Pulmonary artery endothelial cell (primary cell): ENCODE measurements around the gene COL18A1. TPM values are rescaled to one million over a fixed set of nuclear protein-coding genes. Genes with fewer than 3 reads are reported as not detected.
"Not testable (repeated sequence)": the region's sequence is repeated elsewhere in the genome, so short reads cannot be mapped to it uniquely, and the experiment has no call there.

Experiments
- DNase-seq: peaks from one replicate; pipeline ENCODE4 v3.0.0-alpha.2; 2011; ENCODE audit warnings: low read depth, low spot score
- total RNA-seq: library from RNA; depleted of rRNA; stranded (reverse); fragments of >200 nt; gene quantifications from 2 replicates; pipeline ENCODE4 v1.2.3, GENCODE V29; 2014

COL18A1 gene
- total RNA-seq, 1 donor from 2014 or later: 164 TPM

DNA sequence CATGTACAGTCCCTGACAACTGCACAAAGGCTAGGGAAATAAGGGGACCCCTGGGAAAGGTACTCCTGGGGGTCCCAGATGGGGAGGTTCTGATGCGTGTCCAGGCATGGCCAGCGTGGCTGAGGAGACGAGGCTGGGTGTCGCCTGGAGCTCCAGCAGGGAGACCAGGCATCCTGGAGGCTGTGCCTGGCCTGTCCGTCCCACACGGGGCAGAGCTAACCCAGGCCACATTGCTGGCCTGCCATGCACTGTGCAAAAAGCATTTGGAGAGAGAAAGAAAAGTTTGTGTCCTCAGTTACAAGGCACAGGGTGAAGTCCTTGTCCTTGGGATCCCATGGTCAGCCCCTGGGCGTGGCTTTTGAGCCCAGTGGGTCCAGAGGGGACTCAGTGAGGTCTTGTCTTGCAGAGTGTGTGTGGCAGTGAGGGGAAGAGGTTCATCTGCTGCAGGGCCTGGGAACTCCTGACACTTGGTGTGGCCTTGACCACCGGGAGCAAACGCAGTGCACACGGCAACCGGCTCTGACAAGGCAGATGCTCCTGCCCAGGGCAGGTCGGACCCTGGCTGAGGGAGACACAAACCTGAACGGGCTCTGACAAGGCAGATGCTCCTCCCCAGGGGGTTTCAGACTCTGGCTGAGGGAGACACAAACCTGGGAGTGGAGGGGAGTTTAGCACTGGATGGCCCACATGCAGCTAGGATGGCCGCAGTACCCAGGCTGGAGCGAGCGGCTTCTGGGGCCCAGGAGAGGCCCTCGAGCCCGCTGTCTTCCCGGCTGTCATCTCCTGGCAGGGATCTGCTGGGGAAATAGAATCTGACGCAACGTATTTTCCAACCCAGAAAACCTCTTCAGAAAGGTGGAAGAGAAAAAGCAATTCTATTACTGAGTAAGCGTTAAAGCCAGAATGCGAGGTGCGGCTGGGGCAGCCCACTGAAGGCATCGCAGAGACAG is 37.3 kb upstream of the COL18A1 start:
- no peak for DNase-seq

- not testable (repeated sequence) for DNase-seq
Observed at GRCh38 chr21:45369018-45369417, 35.9 kb upstream of the COL18A1 start.

DNA sequence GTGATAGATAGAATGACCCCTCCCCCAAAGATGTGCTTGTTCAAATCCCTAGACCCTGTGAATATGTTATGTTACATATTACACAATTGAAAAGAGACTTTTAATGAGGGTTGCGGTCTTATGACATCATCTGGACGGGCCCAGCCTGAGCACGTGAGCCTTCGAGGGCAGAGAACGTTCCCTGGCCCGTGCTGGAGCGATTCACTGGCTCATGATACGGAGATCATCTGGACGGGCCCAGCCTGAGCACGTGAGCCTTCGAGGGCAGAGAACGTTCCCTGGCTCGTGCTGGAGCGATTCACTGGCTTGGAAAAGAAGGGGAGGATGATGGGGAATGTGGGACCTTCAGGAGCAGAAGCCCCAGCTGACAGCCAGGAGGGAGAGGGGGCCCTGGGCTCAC is 34.4 kb upstream of the COL18A1 start:
- no peak for DNase-seq

- DNase-seq: no peak
Observed at GRCh38 chr21:45371081-45371480, 33.9 kb upstream of the COL18A1 start.

GRCh38 chr21:45371655-45372054 is 33.3 kb upstream of the COL18A1 start:
- no peak for DNase-seq

- DNase-seq: no peak
Observed at GRCh38 chr21:45372732-45373355, 32.1 kb upstream of the COL18A1 start.

GRCh38 chr21:45373991-45374816 is 30.8 kb upstream of the COL18A1 start:
- no peak for DNase-seq

GRCh38 chr21:45374826-45375455 is 30.0 kb upstream of the COL18A1 start:
- no peak for DNase-seq

- DNase-seq: no peak
Observed at GRCh38 chr21:45376459-45377324, 28.3 kb upstream of the COL18A1 start.

GRCh38 chr21:45377325-45377709 is 27.6 kb upstream of the COL18A1 start:
- DNase-seq: no peak

- no peak for DNase-seq
Observed at GRCh38 chr21:45377866-45378257, 27.1 kb upstream of the COL18A1 start.

GRCh38 chr21:45378258-45378966 is 26.6 kb upstream of the COL18A1 start:
- no peak for DNase-seq

GRCh38 chr21:45379171-45379900 is 25.6 kb upstream of the COL18A1 start:
- no peak for DNase-seq

DNA sequence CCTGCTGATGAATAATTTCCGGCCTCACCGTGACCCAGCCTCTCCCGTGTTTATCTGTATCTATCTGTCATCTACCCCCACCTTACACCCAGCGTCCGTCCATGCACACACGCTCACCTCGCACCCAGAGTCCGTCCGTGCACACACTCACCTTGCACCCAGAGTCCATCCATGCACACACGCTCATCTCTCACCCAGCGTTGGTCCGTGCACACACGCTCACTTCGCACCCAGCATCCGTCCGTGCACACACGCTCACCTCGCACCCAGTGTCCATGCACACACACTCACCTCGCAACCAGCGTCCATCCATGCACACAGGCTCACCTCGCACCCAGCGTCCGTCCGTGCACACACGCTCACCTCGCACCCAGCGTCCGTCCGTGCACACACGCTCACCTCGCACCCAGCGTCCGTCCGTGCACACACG is 25.0 kb upstream of the COL18A1 start:
- no peak for DNase-seq

GRCh38 chr21:45380566-45380965 is 24.4 kb upstream of the COL18A1 start:
- no peak for DNase-seq

DNA sequence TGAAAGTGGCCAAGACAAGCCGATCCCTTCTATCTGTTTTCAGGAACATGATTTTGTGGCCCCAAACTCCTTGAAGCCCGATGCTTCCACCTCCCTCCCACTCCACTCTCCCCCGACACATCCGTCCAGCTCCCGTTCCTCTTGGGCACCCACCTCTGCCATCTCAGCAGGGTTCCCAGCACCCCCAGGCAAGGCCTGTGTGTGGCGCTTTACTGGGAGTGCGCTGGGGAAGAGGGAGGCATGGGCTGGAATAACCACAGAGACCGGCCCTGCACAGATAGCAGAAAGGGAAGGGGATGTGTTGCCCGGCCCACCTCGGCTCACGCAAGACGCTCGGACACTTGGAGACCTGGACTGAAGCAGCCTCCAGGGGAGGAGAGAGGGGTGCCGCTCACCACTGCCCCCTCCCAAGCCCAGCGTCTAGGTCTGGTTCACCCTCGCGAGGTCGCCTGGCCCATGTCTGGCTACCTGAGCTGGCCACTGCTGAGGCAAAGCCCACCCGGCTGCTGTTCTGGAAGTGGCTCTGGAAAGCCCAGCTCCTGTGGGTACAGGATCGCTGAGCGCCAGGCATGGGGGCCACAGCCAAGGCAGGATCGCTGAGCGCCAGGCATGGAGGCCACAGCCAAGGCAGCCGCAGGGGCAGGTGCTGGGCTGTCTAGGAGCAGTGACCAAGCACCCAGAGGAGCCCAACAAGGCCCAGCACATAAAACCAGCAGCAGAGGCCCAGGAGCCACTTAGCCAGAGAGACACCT is 23.8 kb upstream of the COL18A1 start:
- no peak for DNase-seq

- no peak for DNase-seq
Observed at GRCh38 chr21:45381865-45382696, 22.9 kb upstream of the COL18A1 start.

- no peak for DNase-seq
Observed at GRCh38 chr21:45382697-45382997, 22.3 kb upstream of the COL18A1 start.
